Tibial nerve (tissue), 4 donors: ENCODE data around the gene POLG. TPM values are rescaled to one million over a fixed set of nuclear protein-coding genes. Genes with fewer than 3 reads are reported as not detected.

Source experiments
- DNase-seq, 2 donors: peaks; one replicate each; pipeline ENCODE4 v3.0.0-alpha.2; 2019; ENCODE audit warnings: low spot score in 2 of 2
- H3K27ac ChIP-seq, 4 donors: fragments of 200-600 bp; sonication (generic) in 3 of 4; one replicate each; pipeline ENCODE4 v1.5.1; 2017 to 2019; ENCODE audit warnings: mild to moderate bottlenecking in 1 of 4
- H3K27me3 ChIP-seq, 2 donors: fragments of 200-600 bp; sonication (generic) in 1 of 2; one replicate each; pipeline versions ENCODE4 v1.5.1 to v1.6.0; 2017 to 2019
- H3K36me3 ChIP-seq, 3 donors: fragments of 200-600 bp; sonication (generic); one replicate each; pipeline ENCODE4 v1.5.1; 2018 to 2019
- H3K4me1 ChIP-seq, 4 donors: fragments of 200-600 bp; sonication (generic) in 3 of 4; one replicate each; pipeline ENCODE4 v1.5.1; 2017 to 2019
- H3K4me3 ChIP-seq, 4 donors: fragments of 200-600 bp; sonication (generic) in 3 of 4; one replicate each; pipeline ENCODE4 v1.5.1; 2017 to 2019; ENCODE audit warnings: mild to moderate bottlenecking in 1 of 4, moderate library complexity in 1 of 4
- H3K9me3 ChIP-seq, 4 donors: fragments of 200-600 bp; sonication (generic) in 3 of 4; one replicate each; pipeline ENCODE4 v1.5.1; 2017 to 2019
- CTCF ChIP-seq, 5 experiments: fragments of 200-600 bp in 3 of 5; fragments of 450-650 bp in 2 of 5; sonication (generic) in 3 of 5; IDR thresholded peaks; one replicate each; pipeline ENCODE4 v1.5.1; 2016 to 2019; ENCODE audit warnings: antibody characterized with exemption in 5 of 5, mild to moderate bottlenecking in 3 of 5, moderate library complexity in 2 of 5
- EP300 ChIP-seq, 2 donors: sonication (generic); formaldehyde crosslinking; IDR thresholded peaks; one replicate each; pipeline ENCODE4 v1.6.1; 2017; ENCODE audit warnings: antibody characterized with exemption in 2 of 2, mild to moderate bottlenecking in 1 of 2
- POLR2A ChIP-seq, 2 donors: fragments of 450-650 bp; IDR thresholded peaks; one replicate each; pipeline ENCODE4 v1.6.1; 2017; ENCODE audit warnings: antibody characterized with exemption in 2 of 2, mild to moderate bottlenecking in 2 of 2, moderate library complexity in 2 of 2
- WGBS, 2 donors: methylation state at CpG; one replicate each; pipeline ENCODE4 v1.1.5; 2018; 5-methylcytosine and 5-hydroxymethylcytosine counted together
- total RNA-seq, 4 donors: library from RNA; depleted of rRNA; stranded (reverse); fragments of >200 nt; gene quantifications; one replicate each; pipeline ENCODE4 v1.1.0, GENCODE V29; 2016

The POLG gene
- total RNA-seq, 4 donors from 2014 or later = 76.9 to 113 (median 103) TPM

GRCh38 chr15:89317186-89317720, 17.4 kb downstream of the POLG start:
- H3K27ac ChIP-seq = no peak overlapping the region
- H3K36me3 ChIP-seq = peaks cover 6 to 76% (median 57%) of the 10 kb centered on the region in 3 donors
- DNase-seq = no peak
- WGBS, 2 donors = 66 to 78% methylated on average over 4 of the region's 4 CpGs
- no peak for TF ChIP-seq EP300 (IDR thresholded peaks at IDR 0.05)
- no peak for TF ChIP-seq POLR2A (IDR thresholded peaks at IDR 0.05)
- no peak for TF ChIP-seq CTCF (IDR thresholded peaks at IDR 0.05)
- no peaks in the 10 kb centered on the region for H3K9me3 ChIP-seq
- no peak overlapping the region for H3K4me3 ChIP-seq
- H3K4me1 ChIP-seq = peaks cover 0 to 6% (median 0%) of the 10 kb centered on the region in 4 donors
- H3K27me3 ChIP-seq = no peaks in the 10 kb centered on the region

- Histone ChIP-seq H3K9me3 (no peaks in the 10 kb centered on the region), H3K4me3 (no peak overlapping the region), H3K36me3 (peaks cover 6 to 68% (median 51%) of the 10 kb centered on the region in 3 donors), H3K27ac (no peak overlapping the region), H3K27me3 (no peaks in the 10 kb centered on the region), H3K4me1 (peaks cover 0 to 6% (median 0%) of the 10 kb centered on the region in 4 donors)
- 88 to 91% methylated on average over 5 of the region's 5 CpGs for WGBS, 2 donors
- no peak for DNase-seq
- no peak for TF ChIP-seq CTCF (IDR thresholded peaks at IDR 0.05)
These were observed 18.1 kb downstream of the POLG start for GRCh38 chr15:89316504-89316903.

- no peak for TF ChIP-seq CTCF (IDR thresholded peaks at IDR 0.05)
- TF ChIP-seq POLR2A (IDR thresholded peaks at IDR 0.05) = no peak
- no peak for TF ChIP-seq EP300 (IDR thresholded peaks at IDR 0.05)
- H3K4me3 ChIP-seq = no peak overlapping the region
- H3K9me3 ChIP-seq = no peaks in the 10 kb centered on the region
- peaks cover 3 to 58% (median 40%) of the 10 kb centered on the region in 3 donors for H3K36me3 ChIP-seq
- no peak for DNase-seq
- H3K27me3 ChIP-seq = no peaks in the 10 kb centered on the region
- peaks cover 0 to 6% (median 0%) of the 10 kb centered on the region in 4 donors for H3K4me1 ChIP-seq
- WGBS, 2 donors = 69 to 72% methylated on average over 2 of the region's 2 CpGs
- no peak overlapping the region for H3K27ac ChIP-seq
These were observed 19.2 kb downstream of the POLG start for GRCh38 chr15:89315375-89315929.

GRCh38 chr15:89309993-89310392, 24.6 kb downstream of the POLG start:
- Histone ChIP-seq H3K4me3 (no peak overlapping the region), H3K36me3 (peaks cover 0 to 3% (median 0%) of the 10 kb centered on the region in 3 donors), H3K27ac (no peak overlapping the region), H3K27me3 (no peaks in the 10 kb centered on the region), H3K9me3 (no peaks in the 10 kb centered on the region), H3K4me1 (peaks cover 0 to 3% (median 0%) of the 10 kb centered on the region in 4 donors)
- TF ChIP-seq EP300 (IDR thresholded peaks at IDR 0.05) (no peak), CTCF (IDR thresholded peaks at IDR 0.05) (no peak), POLR2A (IDR thresholded peaks at IDR 0.05) (no peak)
- 77 to 80% methylated on average over 2 of the region's 2 CpGs for WGBS, 2 donors
- DNase-seq = no peak

GRCh38 chr15:89308236-89308635, 26.4 kb downstream of the POLG start:
- H3K9me3 ChIP-seq = no peaks in the 10 kb centered on the region
- H3K36me3 ChIP-seq = no peaks in the 10 kb centered on the region
- H3K27ac ChIP-seq = no peak overlapping the region
- peaks cover 0 to 3% (median 0%) of the 10 kb centered on the region in 4 donors for H3K4me1 ChIP-seq
- TF ChIP-seq POLR2A (IDR thresholded peaks at IDR 0.05) (no peak), CTCF (IDR thresholded peaks at IDR 0.05) (no peak), EP300 (IDR thresholded peaks at IDR 0.05) (no peak)
- H3K4me3 ChIP-seq = no peak overlapping the region
- 56 to 60% methylated on average over 3 of the region's 3 CpGs for WGBS, 2 donors
- DNase-seq = no peak
- no peaks in the 10 kb centered on the region for H3K27me3 ChIP-seq
